ENCODE measurements around the gene MYMK. TPM values are rescaled to one million over a fixed set of nuclear protein-coding genes. Genes with fewer than 3 reads are reported as not detected.

The MYMK gene
- total and polyA plus RNA-seq, 2 of the 13 experiments (the other 11 are each of a cell fraction or from before 2014, with no cell fraction given), result not detected

DNA sequence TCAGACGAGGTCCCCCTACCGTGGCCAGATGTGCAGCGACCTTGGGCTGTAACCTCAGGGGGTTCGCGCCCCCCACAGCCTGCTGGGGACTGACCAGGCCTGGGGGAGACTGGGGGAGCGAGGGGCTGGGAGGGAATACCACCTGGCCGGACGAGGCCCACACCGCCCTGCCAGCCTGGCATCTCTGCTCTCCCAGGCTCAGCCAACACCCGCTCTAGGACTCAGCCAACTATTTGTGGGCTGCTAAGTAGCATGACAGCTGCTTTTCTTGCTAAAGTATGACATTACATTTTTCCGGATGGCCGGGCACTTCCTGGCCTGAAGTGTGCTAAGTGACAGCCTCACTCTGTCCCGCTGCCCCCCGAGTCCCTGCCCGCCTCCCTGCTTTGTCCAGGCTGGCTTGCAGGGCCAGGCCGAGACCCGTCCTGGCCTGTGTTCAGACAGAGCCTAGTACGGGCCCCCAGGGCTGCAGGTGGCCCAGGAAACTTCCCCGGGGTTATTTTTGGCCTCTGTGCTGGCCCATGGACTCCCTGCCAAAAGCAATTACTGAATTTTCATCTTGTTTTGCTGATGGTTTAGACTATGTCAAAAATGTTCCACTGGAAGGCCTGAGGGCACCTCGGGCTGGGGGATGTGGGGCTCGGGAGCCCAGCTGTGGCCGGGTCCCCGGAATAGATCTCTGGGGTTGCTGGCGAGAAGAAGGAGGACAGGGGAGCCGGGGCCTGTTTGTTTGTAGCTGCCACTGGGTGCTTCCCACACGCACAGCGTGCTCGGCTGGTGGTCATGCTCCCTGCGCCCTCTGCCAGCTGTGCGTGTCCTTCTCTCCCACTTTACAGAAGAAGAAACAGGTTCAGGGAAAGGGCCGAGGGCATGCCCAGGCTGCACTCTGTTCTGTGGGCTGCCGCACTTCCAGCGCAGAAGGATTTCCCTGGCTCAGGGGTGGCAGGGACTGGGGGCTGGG, 32.4 kb downstream of the MYMK start (continued):
- TF ChIP-seq EP300 (IDR thresholded peaks at IDR 0.05; ENCODE audit: low read depth in 2 of 2, low read length in 2 of 2) (no peak), EP300 (CRISPR knock-in tag; IDR thresholded peaks at IDR 0.05; ENCODE audit: borderline replicate concordance) (no peak), ARNT (IDR thresholded peaks at IDR 0.05) (no peak)

DNA sequence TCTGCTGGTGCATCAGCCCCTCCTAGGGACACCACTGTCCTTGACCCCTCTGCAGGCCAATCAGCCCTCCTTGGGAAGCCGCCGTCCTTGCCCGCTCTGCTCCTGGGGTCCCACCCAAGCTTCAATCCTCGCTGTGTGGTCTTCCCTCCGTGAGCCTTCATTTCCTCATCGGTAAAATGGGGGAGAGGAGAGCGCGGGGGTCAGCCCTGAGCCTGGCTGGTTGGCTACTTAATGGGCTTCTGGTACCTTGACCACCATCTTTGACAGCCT, 33.2 kb downstream of the MYMK start:
- 60% methylated on average over 5 of the region's 8 CpGs for WGBS (ENCODE audit: low lambda C conversion rate)
- ChIA-PET POLR2A (no interaction called here), CTCF (ENCODE audit: low intra/inter-chr PET ratio, low total read pairs) (no interaction called here)
- intact Hi-C loops (cut with micrococcal nuclease; ENCODE audit: unreplicated experiment) (no loop called here), in situ Hi-C loops (cut with HindIII; ENCODE audit: extremely low pct_ligation_motif_present, low pct_unique_long_range_greater_than_20kb) (no loop called here)
- BruUV-seq (replicated peaks), result no TSS peak
- no peaks in the 10 kb centered on the region for H3K36me3 ChIP-seq (replicated peaks in 1 of 2; ENCODE audit: control insufficient read depth in 1 of 2, insufficient read depth in 2 of 2, low read length in 2 of 2)
- no peaks in the 10 kb centered on the region for H4K20me1 ChIP-seq (ENCODE audit: insufficient read depth, low read length)
- no peak overlapping the region for H3K9ac ChIP-seq (ENCODE audit: insufficient read depth, low read depth, low read length)
- DNase-seq (ENCODE audit: low spot score) (no peak), ATAC-seq (no peak), FAIRE-seq (no peak)
- no peak overlapping the region for H3K27ac ChIP-seq (ENCODE audit: extremely low read length, insufficient read depth, low read length)
- no peaks in the 10 kb centered on the region for H3K9me3 ChIP-seq (ENCODE audit: low read length)
- H3K79me2 ChIP-seq (ENCODE audit: insufficient read depth, low read length), result no peaks in the 10 kb centered on the region
- H3K4me2 ChIP-seq (ENCODE audit: low read depth, low read length), result no peak overlapping the region
- no peak overlapping the region for H2AFZ ChIP-seq (ENCODE audit: low read length)
- H3K27me3 ChIP-seq (ENCODE audit: control insufficient read depth in 1 of 2, insufficient read depth in 2 of 2, low read length in 2 of 2), result peaks cover 14 to 74% of the 10 kb centered on the region in 2 experiments
- H3K4me3 ChIP-seq (replicated peaks in 1 of 3; ENCODE audit: insufficient read depth in 1 of 3, low read depth in 2 of 3, low read length in 3 of 3), result no peak overlapping the region
- TF ChIP-seq ZNF317 (CRISPR knock-in tag; IDR thresholded peaks at IDR 0.05) (no peak), ZNF598 (CRISPR knock-in tag; IDR thresholded peaks at IDR 0.05; ENCODE audit: borderline replicate concordance) (no peak)
- TF ChIP-seq, protein P1, sequence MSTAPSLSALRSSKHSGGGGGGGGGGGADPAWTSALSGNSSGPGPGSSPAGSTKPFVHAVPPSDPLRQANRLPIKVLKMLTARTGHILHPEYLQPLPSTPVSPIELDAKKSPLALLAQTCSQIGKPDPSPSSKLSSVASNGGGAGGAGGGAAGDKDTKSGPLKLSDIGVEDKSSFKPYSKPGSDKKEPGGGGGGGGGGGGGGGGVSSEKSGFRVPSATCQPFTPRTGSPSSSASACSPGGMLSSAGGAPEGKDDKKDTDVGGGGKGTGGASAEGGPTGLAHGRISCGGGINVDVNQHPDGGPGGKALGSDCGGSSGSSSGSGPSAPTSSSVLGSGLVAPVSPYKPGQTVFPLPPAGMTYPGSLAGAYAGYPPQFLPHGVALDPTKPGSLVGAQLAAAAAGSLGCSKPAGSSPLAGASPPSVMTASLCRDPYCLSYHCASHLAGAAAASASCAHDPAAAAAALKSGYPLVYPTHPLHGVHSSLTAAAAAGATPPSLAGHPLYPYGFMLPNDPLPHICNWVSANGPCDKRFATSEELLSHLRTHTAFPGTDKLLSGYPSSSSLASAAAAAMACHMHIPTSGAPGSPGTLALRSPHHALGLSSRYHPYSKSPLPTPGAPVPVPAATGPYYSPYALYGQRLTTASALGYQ (CRISPR knock-in tag; IDR thresholded peaks at IDR 0.05), result no peak
- TF ChIP-seq, protein P2, sequence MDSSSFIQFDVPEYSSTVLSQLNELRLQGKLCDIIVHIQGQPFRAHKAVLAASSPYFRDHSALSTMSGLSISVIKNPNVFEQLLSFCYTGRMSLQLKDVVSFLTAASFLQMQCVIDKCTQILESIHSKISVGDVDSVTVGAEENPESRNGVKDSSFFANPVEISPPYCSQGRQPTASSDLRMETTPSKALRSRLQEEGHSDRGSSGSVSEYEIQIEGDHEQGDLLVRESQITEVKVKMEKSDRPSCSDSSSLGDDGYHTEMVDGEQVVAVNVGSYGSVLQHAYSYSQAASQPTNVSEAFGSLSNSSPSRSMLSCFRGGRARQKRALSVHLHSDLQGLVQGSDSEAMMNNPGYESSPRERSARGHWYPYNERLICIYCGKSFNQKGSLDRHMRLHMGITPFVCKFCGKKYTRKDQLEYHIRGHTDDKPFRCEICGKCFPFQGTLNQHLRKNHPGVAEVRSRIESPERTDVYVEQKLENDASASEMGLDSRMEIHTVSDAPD (CRISPR knock-in tag; IDR thresholded peaks at IDR 0.05), result no peak
- H3K4me1 ChIP-seq (ENCODE audit: insufficient read depth, low read length), result peaks cover 79% of the 10 kb centered on the region
